Smooth muscle cell of the umbilical artery (primary cell): ENCODE data around the gene TPRG1. TPM values are rescaled to one million over a fixed set of nuclear protein-coding genes. Genes with fewer than 3 reads are reported as not detected.

Source experiments
- total RNA-seq: library from RNA; depleted of rRNA; stranded (reverse); fragments of >200 nt; gene quantifications from 2 replicates; pipeline ENCODE4 v1.2.3, GENCODE V29; 2014

TPRG1 gene
- 0.30 and 1.3 TPM in 2 replicates for total RNA-seq

GRCh38 chr3:189171707-189172106, at the start of gene TPRG1:
TPRG1 (plus strand) TSS chr3:189171971; CDS start chr3:189207385, 35,414 bp downstream.

